OCI-LY3 (cell line): ENCODE data around the gene TGFBR3L.

Source experiments
- H2AFZ ChIP-seq: fragments of 200-600, 300-600 bp; shearing (Covaris generic); 2 replicates; pipeline ENCODE4 v1.6.0; 2014; ENCODE audit warnings: antibody characterized with exemption, low read depth, low read length
- H3K27ac ChIP-seq: fragments of 200-600, 300-600 bp; sonication (generic); 2 replicates; pipeline ENCODE4 v1.5.1; 2014; ENCODE audit warnings: mild to moderate bottlenecking, low read length, moderate library complexity, mixed read lengths
- H3K27me3 ChIP-seq: fragments of 200-600, 300-600 bp; sonication (generic); 2 replicates; pipeline ENCODE4 v1.6.1; 2014; ENCODE audit warnings: low read depth, low read length, mixed read lengths
- H3K36me3 ChIP-seq: fragments of 200-600, 300-600 bp; sonication (generic); replicated peaks from 2 replicates; pipeline ENCODE3; 2014; ENCODE audit warnings: low read depth, low read length, mixed read lengths
- H3K4me1 ChIP-seq: fragments of 300-600, 200-600 bp; sonication (generic); 2 replicates; pipeline ENCODE4 v1.6.1; 2014; ENCODE audit warnings: low read length, mixed read lengths
- H3K4me2 ChIP-seq: fragments of 200-600, 300-600 bp; sonication (generic); 2 replicates; pipeline ENCODE4 v1.6.1; 2014; ENCODE audit warnings: low read length, mixed read lengths
- H3K4me3 ChIP-seq: fragments of 300-600, 200-600 bp; sonication (generic); 2 replicates; pipeline ENCODE4 v1.5.1; 2014; ENCODE audit warnings: antibody characterized with exemption, mild to moderate bottlenecking, low read length, moderate library complexity
- H3K79me2 ChIP-seq: fragments of 300-600, 200-600 bp; shearing (Covaris generic); 2 replicates; pipeline ENCODE4 v1.6.1; 2014; ENCODE audit warnings: mild to moderate bottlenecking, low read length, mixed read lengths
- H3K9ac ChIP-seq: fragments of 300-600, 200-600 bp; shearing (Covaris generic); 2 replicates; pipeline ENCODE4 v1.6.0; 2014; ENCODE audit warnings: mild to moderate bottlenecking, low read length, moderate library complexity
- H3K9me3 ChIP-seq: fragments of 200-600, 300-600 bp; shearing (Covaris generic); 2 replicates; pipeline ENCODE4 v1.6.1; 2014; ENCODE audit warnings: low read length, mixed read lengths; ENCODE audit not compliant: insufficient read depth
- H4K20me1 ChIP-seq: fragments of 200-600, 300-600 bp; sonication (generic); 2 replicates; pipeline ENCODE4 v1.6.1; 2016; ENCODE audit warnings: low read length, mixed read lengths; ENCODE audit not compliant: insufficient read depth
- CTCF ChIP-seq: fragments of 200-600, 300-600 bp; sonication (generic); IDR thresholded peaks from 2 replicates; pipeline ENCODE4 v1.5.1; 2014; ENCODE audit warnings: antibody characterized with exemption, low read length, low read depth
- EZH2phosphoT487 ChIP-seq: fragments of 200-600 bp; shearing (Covaris generic); IDR thresholded peaks from 2 replicates; pipeline ENCODE4 v1.6.1; 2018; ENCODE audit warnings: antibody characterized with exemption, mixed run types, low read depth

Gene TGFBR3L

DNA sequence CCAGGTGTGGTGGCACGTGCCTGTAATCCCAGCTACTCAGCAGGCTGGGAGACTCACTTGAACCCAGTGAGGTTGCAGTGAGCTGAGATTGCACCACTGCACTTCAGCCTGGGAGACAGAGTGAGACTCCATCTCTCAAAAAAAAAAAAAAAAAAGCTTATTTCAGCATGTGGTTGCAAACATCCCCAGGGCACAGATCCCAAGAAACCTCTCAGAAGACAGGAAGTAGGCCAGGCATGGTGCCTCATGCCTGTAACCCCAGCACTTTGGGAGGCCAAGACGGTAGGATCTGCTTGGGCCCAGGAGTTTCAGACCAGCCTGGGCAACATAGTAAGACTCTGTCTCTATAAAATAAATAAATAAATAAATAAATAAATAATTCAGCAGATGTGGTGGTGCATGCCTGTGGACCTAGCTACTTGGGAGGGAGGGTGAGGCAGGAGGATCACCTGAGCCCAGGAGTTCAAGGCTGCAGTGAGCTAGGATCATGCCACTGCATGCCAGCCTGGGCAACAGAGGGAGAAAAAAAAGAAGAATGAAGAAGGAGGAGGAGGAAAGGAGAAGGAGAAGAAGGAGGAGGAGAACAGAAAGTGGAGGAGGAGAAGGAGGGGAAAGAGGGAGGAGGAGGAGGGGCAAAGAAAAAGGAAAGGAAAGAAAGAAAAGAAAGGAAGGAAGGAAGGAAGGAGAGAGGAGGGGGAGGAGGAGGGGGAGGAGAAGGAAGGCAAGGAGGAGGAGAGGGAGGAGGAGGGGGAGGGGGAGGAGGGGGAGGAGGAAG, 30.6 kb upstream of the TGFBR3L start:
- H2AFZ ChIP-seq: no peak overlapping the region
- H3K9ac ChIP-seq: no peak overlapping the region
- H3K79me2 ChIP-seq: no peaks in the 10 kb centered on the region
- H3K36me3 ChIP-seq: peaks cover 2% of the 10 kb centered on the region
- H3K27ac ChIP-seq: no peak overlapping the region
- no peaks in the 10 kb centered on the region for H3K27me3 ChIP-seq
- H3K4me3 ChIP-seq: no peak overlapping the region
- H3K4me2 ChIP-seq: no peak overlapping the region
- no peaks in the 10 kb centered on the region for H3K9me3 ChIP-seq
- TF ChIP-seq CTCF: no peak
- no peak for TF ChIP-seq EZH2phosphoT487
- H4K20me1 ChIP-seq: no peaks in the 10 kb centered on the region
- no peaks in the 10 kb centered on the region for H3K4me1 ChIP-seq

- Histone ChIP-seq H3K27me3 (no peaks in the 10 kb centered on the region), H2AFZ (no peak overlapping the region), H3K4me1 (no peaks in the 10 kb centered on the region), H3K4me2 (no peak overlapping the region), H3K9me3 (no peaks in the 10 kb centered on the region), H4K20me1 (no peaks in the 10 kb centered on the region), H3K9ac (no peak overlapping the region), H3K27ac (no peak overlapping the region), H3K4me3 (no peak overlapping the region), H3K79me2 (no peaks in the 10 kb centered on the region), H3K36me3 (peaks cover 2% of the 10 kb centered on the region)
- TF ChIP-seq EZH2phosphoT487: no peak
- TF ChIP-seq CTCF: no peak
Measured at GRCh38 chr19:7885818-7886217, 28.8 kb upstream of the TGFBR3L start.

- no peak overlapping the region for H3K9ac ChIP-seq
Measured at GRCh38 chr19:7887408-7888144, 27.1 kb upstream of the TGFBR3L start.

More at GRCh38 chr19:7887408-7888144, 27.1 kb upstream of the TGFBR3L start:
- Histone ChIP-seq H4K20me1 (no peaks in the 10 kb centered on the region), H3K27me3 (no peaks in the 10 kb centered on the region), H3K27ac (no peak overlapping the region), H3K4me3 (no peak overlapping the region), H3K9me3 (no peaks in the 10 kb centered on the region), H3K4me2 (no peak overlapping the region), H3K36me3 (no peaks in the 10 kb centered on the region), H2AFZ (no peak overlapping the region), H3K79me2 (no peaks in the 10 kb centered on the region), H3K4me1 (no peaks in the 10 kb centered on the region)
- TF ChIP-seq EZH2phosphoT487 (no peak), CTCF (no peak)
